ENCODE measurements around the gene FBXL2.

DNA sequence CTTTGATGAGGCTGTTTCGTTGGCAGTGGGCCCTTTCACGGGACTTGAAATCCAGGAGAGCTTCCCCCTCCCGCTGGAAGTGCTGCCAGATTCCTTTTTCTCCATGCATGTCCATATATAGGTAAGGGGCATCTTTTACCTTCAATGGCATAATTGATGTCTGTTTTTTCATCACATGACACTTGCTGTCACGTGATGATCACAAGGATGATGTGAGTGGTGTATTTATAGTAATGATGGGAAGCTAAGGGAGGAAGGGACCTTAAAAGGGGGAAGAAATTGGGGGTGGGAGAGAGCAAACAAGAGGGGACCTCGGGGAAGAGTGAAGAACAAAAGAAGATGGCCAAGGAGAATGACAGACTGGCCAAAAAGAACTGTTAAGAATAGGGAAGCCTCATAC lies 47.3 kb upstream of the FBXL2 start:
- TF ChIP-seq POLR2A (IDR thresholded peaks at IDR 0.05; ENCODE audit: low read depth, low read length) (no peak), CHD1 (IDR thresholded peaks at IDR 0.05; ENCODE audit: low read depth, low read length) (no peak), RAD21 (IDR thresholded peaks at IDR 0.05; ENCODE audit: low read length) (no peak), MAFK (IDR thresholded peaks at IDR 0.05; ENCODE audit: low read depth, low read length) (no peak), FOS (IDR thresholded peaks at IDR 0.05; ENCODE audit: low read depth, low read length) (no peak), MAZ (IDR thresholded peaks at IDR 0.05; ENCODE audit: borderline replicate concordance, low read depth, low read length) (no peak), SMC3 (IDR thresholded peaks at IDR 0.05; ENCODE audit: low read depth, low read length) (no peak)
- TF ChIP-seq, protein P1, sequence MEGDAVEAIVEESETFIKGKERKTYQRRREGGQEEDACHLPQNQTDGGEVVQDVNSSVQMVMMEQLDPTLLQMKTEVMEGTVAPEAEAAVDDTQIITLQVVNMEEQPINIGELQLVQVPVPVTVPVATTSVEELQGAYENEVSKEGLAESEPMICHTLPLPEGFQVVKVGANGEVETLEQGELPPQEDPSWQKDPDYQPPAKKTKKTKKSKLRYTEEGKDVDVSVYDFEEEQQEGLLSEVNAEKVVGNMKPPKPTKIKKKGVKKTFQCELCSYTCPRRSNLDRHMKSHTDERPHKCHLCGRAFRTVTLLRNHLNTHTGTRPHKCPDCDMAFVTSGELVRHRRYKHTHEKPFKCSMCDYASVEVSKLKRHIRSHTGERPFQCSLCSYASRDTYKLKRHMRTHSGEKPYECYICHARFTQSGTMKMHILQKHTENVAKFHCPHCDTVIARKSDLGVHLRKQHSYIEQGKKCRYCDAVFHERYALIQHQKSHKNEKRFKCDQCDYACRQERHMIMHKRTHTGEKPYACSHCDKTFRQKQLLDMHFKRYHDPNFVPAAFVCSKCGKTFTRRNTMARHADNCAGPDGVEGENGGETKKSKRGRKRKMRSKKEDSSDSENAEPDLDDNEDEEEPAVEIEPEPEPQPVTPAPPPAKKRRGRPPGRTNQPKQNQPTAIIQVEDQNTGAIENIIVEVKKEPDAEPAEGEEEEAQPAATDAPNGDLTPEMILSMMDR (conservative IDR thresholded peaks at IDR 0.05; ENCODE audit: low read depth, low read length): no peak
- TF ChIP-seq, protein P2, sequence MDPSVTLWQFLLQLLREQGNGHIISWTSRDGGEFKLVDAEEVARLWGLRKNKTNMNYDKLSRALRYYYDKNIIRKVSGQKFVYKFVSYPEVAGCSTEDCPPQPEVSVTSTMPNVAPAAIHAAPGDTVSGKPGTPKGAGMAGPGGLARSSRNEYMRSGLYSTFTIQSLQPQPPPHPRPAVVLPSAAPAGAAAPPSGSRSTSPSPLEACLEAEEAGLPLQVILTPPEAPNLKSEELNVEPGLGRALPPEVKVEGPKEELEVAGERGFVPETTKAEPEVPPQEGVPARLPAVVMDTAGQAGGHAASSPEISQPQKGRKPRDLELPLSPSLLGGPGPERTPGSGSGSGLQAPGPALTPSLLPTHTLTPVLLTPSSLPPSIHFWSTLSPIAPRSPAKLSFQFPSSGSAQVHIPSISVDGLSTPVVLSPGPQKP (IDR thresholded peaks at IDR 0.05; ENCODE audit: borderline replicate concordance, low read depth, low read length): no peak
